ENCODE data around the gene DNM1.

DNA sequence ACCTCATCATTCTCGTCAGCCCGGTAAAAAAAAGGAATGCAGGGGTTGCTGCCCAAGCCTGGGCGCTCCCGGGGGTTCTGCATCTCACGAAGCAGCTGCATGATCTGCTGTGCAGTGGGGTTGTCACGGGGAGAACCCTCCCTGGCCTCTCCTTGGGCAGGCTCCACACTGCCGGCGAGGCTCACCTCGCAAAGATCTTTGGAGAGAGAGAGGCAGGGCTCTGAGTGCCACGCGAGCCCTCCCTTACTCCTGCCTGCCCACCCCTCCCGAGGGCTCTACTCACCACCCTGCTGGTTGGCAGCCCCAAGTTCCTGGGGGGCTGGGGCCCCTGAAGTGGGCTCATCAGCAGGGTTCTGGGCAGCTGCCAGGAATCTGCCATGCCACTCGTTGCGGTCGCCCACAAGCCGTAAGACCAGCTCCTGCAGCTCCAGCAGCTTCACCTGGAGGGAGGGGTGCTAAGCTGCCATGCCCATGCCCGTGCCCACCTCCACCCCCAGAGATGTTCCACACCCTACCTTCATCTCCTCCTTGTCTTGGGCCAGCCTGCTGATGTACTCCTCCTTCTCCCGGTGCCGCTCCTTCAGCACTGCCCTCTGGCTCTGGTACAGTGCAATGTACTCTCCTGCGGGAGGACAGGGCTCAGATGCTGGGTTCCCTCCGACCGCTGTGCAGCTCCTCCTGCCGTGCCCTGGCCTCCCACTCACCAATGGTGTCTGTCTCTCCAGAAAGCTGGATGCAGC lies 54.1 kb downstream of the DNM1 start:
- TF ChIP-seq, protein P1, sequence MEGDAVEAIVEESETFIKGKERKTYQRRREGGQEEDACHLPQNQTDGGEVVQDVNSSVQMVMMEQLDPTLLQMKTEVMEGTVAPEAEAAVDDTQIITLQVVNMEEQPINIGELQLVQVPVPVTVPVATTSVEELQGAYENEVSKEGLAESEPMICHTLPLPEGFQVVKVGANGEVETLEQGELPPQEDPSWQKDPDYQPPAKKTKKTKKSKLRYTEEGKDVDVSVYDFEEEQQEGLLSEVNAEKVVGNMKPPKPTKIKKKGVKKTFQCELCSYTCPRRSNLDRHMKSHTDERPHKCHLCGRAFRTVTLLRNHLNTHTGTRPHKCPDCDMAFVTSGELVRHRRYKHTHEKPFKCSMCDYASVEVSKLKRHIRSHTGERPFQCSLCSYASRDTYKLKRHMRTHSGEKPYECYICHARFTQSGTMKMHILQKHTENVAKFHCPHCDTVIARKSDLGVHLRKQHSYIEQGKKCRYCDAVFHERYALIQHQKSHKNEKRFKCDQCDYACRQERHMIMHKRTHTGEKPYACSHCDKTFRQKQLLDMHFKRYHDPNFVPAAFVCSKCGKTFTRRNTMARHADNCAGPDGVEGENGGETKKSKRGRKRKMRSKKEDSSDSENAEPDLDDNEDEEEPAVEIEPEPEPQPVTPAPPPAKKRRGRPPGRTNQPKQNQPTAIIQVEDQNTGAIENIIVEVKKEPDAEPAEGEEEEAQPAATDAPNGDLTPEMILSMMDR (IDR thresholded peaks at IDR 0.05), result no peak
- no peak for TF ChIP-seq POLR2A (IDR thresholded peaks at IDR 0.05)

Data from testis (tissue), 2 donors.